OCI-LY7 (cell line): ENCODE results near the gene HHIPL2. TPM values are rescaled to one million over a fixed set of nuclear protein-coding genes. Genes with fewer than 3 reads are reported as not detected.

Source experiments
- Bru-seq: library from RNA; stranded (reverse); fragments of 400-500 nt; gene quantifications from one replicate; lab custom pipeline; 2021; lab: Mats Ljungman, UMichigan
- BruChase-seq, 2 experiments: library from RNA; stranded (reverse); fragments of 400-500 nt; gene quantifications; one replicate each; lab custom pipeline; 2021; lab: Mats Ljungman, UMichigan
- BruUV-seq: library from RNA; stranded (reverse); fragments of 400-500 nt; replicated peaks from 2 replicates; lab custom pipeline; 2021; lab: Mats Ljungman, UMichigan
- CTCF ChIA-PET: fragments of 300-600 bp; sonication (Branson Sonifier 250); formaldehyde crosslinking; loops from one replicate; lab custom pipeline; 2022; ENCODE audit warnings: antibody characterized with exemption; ENCODE audit not compliant: unreplicated experiment; lab: Charles Lee
- POLR2A ChIA-PET: fragments of 300-600 bp; sonication (Branson Sonifier 250); formaldehyde crosslinking; loops from one replicate; lab custom pipeline; 2022; ENCODE audit warnings: antibody characterized with exemption; lab: Charles Lee
- DNase-seq: peaks from one replicate; pipeline ENCODE4 v3.0.0-alpha.2; 2015; ENCODE audit warnings: low spot score
- H2AFZ ChIP-seq: fragments of 200-600 bp; sonication (generic), shearing (Covaris generic); 2 replicates; pipeline ENCODE4 v1.6.1; 2014; ENCODE audit warnings: mild to moderate bottlenecking, antibody characterized with exemption, low read length, moderate library complexity
- H3K27ac ChIP-seq: fragments of 200-600 bp; sonication (generic); 2 replicates; pipeline ENCODE4 v1.5.1; 2014; ENCODE audit warnings: mixed run types, low read depth, mild to moderate bottlenecking, moderate library complexity, low read length, inconsistent platforms; ENCODE audit not compliant: poor library complexity, severe bottlenecking
- H3K36me3 ChIP-seq: fragments of 200-600 bp; sonication (generic); 2 replicates; pipeline ENCODE4 v1.6.1; 2014; ENCODE audit warnings: mild to moderate bottlenecking, antibody characterized with exemption, low read length, moderate library complexity, mixed read lengths; ENCODE audit not compliant: insufficient read depth
- H3K4me1 ChIP-seq: fragments of 200-600 bp; sonication (generic); 2 replicates; pipeline ENCODE4 v1.5.1; 2014; ENCODE audit warnings: mild to moderate bottlenecking, low read length; ENCODE audit not compliant: insufficient read depth, poor library complexity, severe bottlenecking
- H3K4me2 ChIP-seq: fragments of 200-600 bp; sonication (generic); 2 replicates; pipeline ENCODE4 v1.6.1; 2014; ENCODE audit warnings: mild to moderate bottlenecking, low read length
- H3K4me3 ChIP-seq: fragments of 200-600 bp; sonication (generic); 2 replicates; pipeline ENCODE4 v1.5.1; 2014; ENCODE audit warnings: mild to moderate bottlenecking, low read depth, low read length; ENCODE audit not compliant: poor library complexity, severe bottlenecking
- H3K79me2 ChIP-seq: fragments of 200-600 bp; sonication (generic); 2 replicates; pipeline ENCODE4 v1.6.1; 2016; ENCODE audit warnings: low read depth, mild to moderate bottlenecking, low read length, moderate library complexity, mixed read lengths; ENCODE audit not compliant: insufficient read depth
- H3K9me2 ChIP-seq: fragments of 200-600 bp; sonication (generic); 2 replicates; pipeline ENCODE4 v1.6.1; 2016; ENCODE audit warnings: mild to moderate bottlenecking, low read length, mixed read lengths; ENCODE audit not compliant: insufficient read depth
- H3K9me3 ChIP-seq: fragments of 200-600 bp; sonication (generic); 2 replicates; pipeline ENCODE4 v1.6.1; 2014; ENCODE audit warnings: mild to moderate bottlenecking, mixed run types, low read length, mixed read lengths
- H4K20me1 ChIP-seq: fragments of 200-600 bp; sonication (generic); 2 replicates; pipeline ENCODE4 v1.6.1; 2014; ENCODE audit warnings: mild to moderate bottlenecking, antibody characterized with exemption, low read length, moderate library complexity, mixed read lengths; ENCODE audit not compliant: insufficient read depth
- CTCF ChIP-seq: fragments of 200-600 bp; sonication (generic); conservative IDR thresholded peaks from 2 replicates; pipeline ENCODE4 v1.5.1; 2014; ENCODE audit warnings: mild to moderate bottlenecking, antibody characterized with exemption, low read length, moderate library complexity, mixed read lengths
- EZH2phosphoT487 ChIP-seq: fragments of 200-600 bp; sonication (generic); IDR thresholded peaks from 2 replicates; pipeline ENCODE4 v1.6.1; 2018; ENCODE audit warnings: low read depth, borderline replicate concordance, mild to moderate bottlenecking, mixed run types, antibody characterized with exemption, low read length, moderate library complexity, mixed read lengths
- intact Hi-C: fragments of 100-400 bp; cut with micrococcal nuclease; formaldehyde crosslinking; loops from one replicate; pipeline ENCODE4 v1.10.0; 2022; ENCODE audit not compliant: unreplicated experiment
- long read RNA-seq: library from polyadenylated mRNA; stranded (forward); transcript quantifications from one replicate; pipeline ENCODE4 v2.0.0, GENCODE V29; 2022
- total RNA-seq, 2 experiments: library from RNA; depleted of rRNA in 1 of 2; stranded (reverse); fragments of >200 nt in 1 of 2; shearing (Covaris generic) in 1 of 2; gene quantifications; 2 replicates each; pipeline ENCODE4 v1.2.3, GENCODE V29; 2014 to 2022

The HHIPL2 gene
- total RNA-seq (2014; rRNA removed; shearing (Covaris generic)): 0.92 TPM in 1 of 2 replicates, not detected in the other
- not detected in 2 replicates for total RNA-seq (2022)
- percentile 17 among the genes with signal in this experiment for Bru-seq, nascent RNA
- percentile 14 among the genes with signal in this experiment for BruChase-seq, experiment 1, labeled RNA remaining after a 6-hour chase
- percentile 21 among the genes with signal in this experiment for BruChase-seq, experiment 2, labeled RNA remaining after a 2-hour chase
- long read RNA-seq: 0 reads

- H3K4me2 ChIP-seq: no peak within 1 kb of the TSS
These were observed at the start of gene HHIPL2 for GRCh38 chr1:222547944-222548671. Gene HHIPL2 (minus strand): TSS chr1:222548104. CDS start chr1:222548044, 60 bp downstream.

GRCh38 chr1:222596696-222597095 lies 48.8 kb upstream of the HHIPL2 start:
- Histone ChIP-seq H3K9me3 (peaks cover 5% of the 10 kb centered on the region; the same call in 1 of the 2 replicates), H3K4me3 (no peak overlapping the region), H4K20me1 (no peaks in the 10 kb centered on the region), H3K9me2 (no peaks in the 10 kb centered on the region), H3K79me2 (no peaks in the 10 kb centered on the region), H3K27ac (no peak overlapping the region), H3K4me2 (no peak overlapping the region), H3K4me1 (no peaks in the 10 kb centered on the region), H2AFZ (no peak overlapping the region), H3K36me3 (no peaks in the 10 kb centered on the region)
- DNase-seq: no peak
- POLR2A ChIA-PET: no interaction called here
- no TSS peak for BruUV-seq
- CTCF ChIA-PET: no interaction called here
- no peak for TF ChIP-seq CTCF
- no peak for TF ChIP-seq EZH2phosphoT487
- intact Hi-C loops: no loop called here

More at GRCh38 chr1:222547944-222548671, at the start of gene HHIPL2:
- Histone ChIP-seq H4K20me1 (no peaks in the 10 kb centered on the region), H3K4me1 (no peaks in the 10 kb centered on the region), H3K9me3 (no peaks in the 10 kb centered on the region), H3K79me2 (no peaks in the 10 kb centered on the region), H3K36me3 (no peaks in the 10 kb centered on the region), H3K4me3 (no peak within 1 kb of the TSS), H3K27ac (no peak within 1 kb of the TSS), H3K9me2 (no peaks in the 10 kb centered on the region), H2AFZ (no peak within 1 kb of the TSS)
- TF ChIP-seq CTCF: no peak
- TF ChIP-seq EZH2phosphoT487: no peak
- CTCF ChIA-PET: no interaction called here
- no TSS peak for BruUV-seq
- POLR2A ChIA-PET: no interaction called here
- intact Hi-C loops: no loop called here
- no peak for DNase-seq
